ENCODE results near the gene PIP5KL1.

Gene PIP5KL1

GRCh38 chr9:127976498-127976897, 45.9 kb upstream of the PIP5KL1 start:
- peaks cover 90% of the 10 kb centered on the region for H3K79me2 ChIP-seq (ENCODE audit: insufficient read depth, low read length)
- peaks cover 74% of the 10 kb centered on the region for H3K4me1 ChIP-seq (ENCODE audit: insufficient read depth, low read length, poor library complexity, severe bottlenecking)
- H3K27me3 ChIP-seq (ENCODE audit: insufficient read depth, low read length, poor library complexity, severe bottlenecking): no peaks in the 10 kb centered on the region
- peak overlapping the region; percentile 80 for H3K4me2 ChIP-seq (ENCODE audit: low read depth, low read length, poor library complexity, severe bottlenecking)
- no peaks in the 10 kb centered on the region for H3F3A ChIP-seq (ENCODE audit: low read depth)
- H3K9me3 ChIP-seq (ENCODE audit: insufficient read depth, low read depth, low read length): no peaks in the 10 kb centered on the region
- no peaks in the 10 kb centered on the region for H3K9me2 ChIP-seq (replicated peaks; ENCODE audit: low read depth, low read length)
- TF ChIP-seq, protein P1, sequence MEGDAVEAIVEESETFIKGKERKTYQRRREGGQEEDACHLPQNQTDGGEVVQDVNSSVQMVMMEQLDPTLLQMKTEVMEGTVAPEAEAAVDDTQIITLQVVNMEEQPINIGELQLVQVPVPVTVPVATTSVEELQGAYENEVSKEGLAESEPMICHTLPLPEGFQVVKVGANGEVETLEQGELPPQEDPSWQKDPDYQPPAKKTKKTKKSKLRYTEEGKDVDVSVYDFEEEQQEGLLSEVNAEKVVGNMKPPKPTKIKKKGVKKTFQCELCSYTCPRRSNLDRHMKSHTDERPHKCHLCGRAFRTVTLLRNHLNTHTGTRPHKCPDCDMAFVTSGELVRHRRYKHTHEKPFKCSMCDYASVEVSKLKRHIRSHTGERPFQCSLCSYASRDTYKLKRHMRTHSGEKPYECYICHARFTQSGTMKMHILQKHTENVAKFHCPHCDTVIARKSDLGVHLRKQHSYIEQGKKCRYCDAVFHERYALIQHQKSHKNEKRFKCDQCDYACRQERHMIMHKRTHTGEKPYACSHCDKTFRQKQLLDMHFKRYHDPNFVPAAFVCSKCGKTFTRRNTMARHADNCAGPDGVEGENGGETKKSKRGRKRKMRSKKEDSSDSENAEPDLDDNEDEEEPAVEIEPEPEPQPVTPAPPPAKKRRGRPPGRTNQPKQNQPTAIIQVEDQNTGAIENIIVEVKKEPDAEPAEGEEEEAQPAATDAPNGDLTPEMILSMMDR (conservative IDR thresholded peaks at IDR 0.05; ENCODE audit: low read length): no peak
- no peak for TF ChIP-seq EZH2phosphoT487 (IDR thresholded peaks at IDR 0.05; ENCODE audit: borderline replicate concordance)
- no peak overlapping the region for H2AFZ ChIP-seq (ENCODE audit: low read length)
- peaks cover 77% of the 10 kb centered on the region for H4K20me1 ChIP-seq (ENCODE audit: insufficient read depth, low read length, poor library complexity, severe bottlenecking)
- H3K4me3 ChIP-seq (ENCODE audit: low read length, poor library complexity, severe bottlenecking): peak overlapping the region; percentile 91
- no peaks in the 10 kb centered on the region for H3K36me3 ChIP-seq (ENCODE audit: insufficient read depth, low read length)
- H3K9ac ChIP-seq (ENCODE audit: low read depth, low read length, poor library complexity, severe bottlenecking): peak overlapping the region; percentile 80

- H3F3A ChIP-seq (ENCODE audit: low read depth): no peaks in the 10 kb centered on the region
- H3K9me2 ChIP-seq (replicated peaks; ENCODE audit: low read depth, low read length): no peaks in the 10 kb centered on the region
- no peaks in the 10 kb centered on the region for H3K27me3 ChIP-seq (ENCODE audit: insufficient read depth, low read length, poor library complexity, severe bottlenecking)
- H3K79me2 ChIP-seq (ENCODE audit: insufficient read depth, low read length): peaks cover 95% of the 10 kb centered on the region
- H3K4me2 ChIP-seq (ENCODE audit: low read depth, low read length, poor library complexity, severe bottlenecking): peak overlapping the region; percentile 80
- H3K36me3 ChIP-seq (ENCODE audit: insufficient read depth, low read length): no peaks in the 10 kb centered on the region
- H2AFZ ChIP-seq (ENCODE audit: low read length): no peak overlapping the region
- peak overlapping the region; percentile 91 for H3K4me3 ChIP-seq (ENCODE audit: low read length, poor library complexity, severe bottlenecking)
- peaks cover 78% of the 10 kb centered on the region for H3K4me1 ChIP-seq (ENCODE audit: insufficient read depth, low read length, poor library complexity, severe bottlenecking)
- H3K9me3 ChIP-seq (ENCODE audit: insufficient read depth, low read depth, low read length): no peaks in the 10 kb centered on the region
- TF ChIP-seq EZH2phosphoT487 (IDR thresholded peaks at IDR 0.05; ENCODE audit: borderline replicate concordance): no peak
- TF ChIP-seq, protein P1 (conservative IDR thresholded peaks at IDR 0.05; ENCODE audit: low read length): no peak
- peak overlapping the region; percentile 80 for H3K9ac ChIP-seq (ENCODE audit: low read depth, low read length, poor library complexity, severe bottlenecking)
- H4K20me1 ChIP-seq (ENCODE audit: insufficient read depth, low read length, poor library complexity, severe bottlenecking): peaks cover 80% of the 10 kb centered on the region
Measured at GRCh38 chr9:127975376-127976315, 45.1 kb upstream of the PIP5KL1 start.

DNA sequence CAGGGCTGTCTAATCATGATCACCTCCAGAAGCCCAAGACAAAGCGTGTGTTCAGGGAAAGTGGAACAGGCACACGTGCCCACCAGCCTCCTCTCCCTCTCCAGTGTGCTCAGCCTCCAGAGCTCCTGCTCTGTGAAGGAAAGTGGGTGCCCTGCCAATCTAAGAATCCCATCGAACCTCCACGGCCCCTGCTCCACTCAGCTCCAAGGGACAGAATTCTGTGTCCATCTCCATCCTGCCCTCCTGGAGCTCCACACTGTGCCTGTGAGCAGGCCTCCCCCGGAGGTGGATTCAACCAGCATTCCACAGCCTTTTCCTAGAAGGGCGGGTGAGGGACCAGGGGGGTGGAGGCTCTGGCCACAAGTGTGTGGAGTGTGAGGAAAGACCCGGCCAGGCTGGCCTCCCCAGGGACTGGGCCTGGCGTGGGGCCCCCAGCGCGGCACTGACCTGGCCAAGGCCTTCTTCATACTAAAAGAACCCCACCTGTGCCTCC, 44.2 kb upstream of the PIP5KL1 start:
- H3F3A ChIP-seq (ENCODE audit: low read depth): no peaks in the 10 kb centered on the region
- H3K4me3 ChIP-seq (ENCODE audit: low read length, poor library complexity, severe bottlenecking): peak overlapping the region; percentile 40
- H3K27me3 ChIP-seq (ENCODE audit: insufficient read depth, low read length, poor library complexity, severe bottlenecking): no peaks in the 10 kb centered on the region
- peaks cover 96% of the 10 kb centered on the region for H3K79me2 ChIP-seq (ENCODE audit: insufficient read depth, low read length)
- H3K9me2 ChIP-seq (replicated peaks; ENCODE audit: low read depth, low read length): no peaks in the 10 kb centered on the region
- peak overlapping the region; percentile 80 for H3K9ac ChIP-seq (ENCODE audit: low read depth, low read length, poor library complexity, severe bottlenecking)
- no peaks in the 10 kb centered on the region for H3K36me3 ChIP-seq (ENCODE audit: insufficient read depth, low read length)
- no peak overlapping the region for H2AFZ ChIP-seq (ENCODE audit: low read length)
- peaks cover 78% of the 10 kb centered on the region for H4K20me1 ChIP-seq (ENCODE audit: insufficient read depth, low read length, poor library complexity, severe bottlenecking)
- H3K4me2 ChIP-seq (ENCODE audit: low read depth, low read length, poor library complexity, severe bottlenecking): peak overlapping the region; percentile 80
- H3K9me3 ChIP-seq (ENCODE audit: insufficient read depth, low read depth, low read length): no peaks in the 10 kb centered on the region
- TF ChIP-seq, protein P1 (conservative IDR thresholded peaks at IDR 0.05; ENCODE audit: low read length): no peak
- no peak for TF ChIP-seq EZH2phosphoT487 (IDR thresholded peaks at IDR 0.05; ENCODE audit: borderline replicate concordance)
- H3K4me1 ChIP-seq (ENCODE audit: insufficient read depth, low read length, poor library complexity, severe bottlenecking): peaks cover 86% of the 10 kb centered on the region
